Ishikawa (cell line): Measurements from ENCODE around the gene NUCB1.

Experiments
- CEBPB ChIP-seq: IDR thresholded peaks from 2 replicates; pipeline ENCODE4 v1.6.1; 2012
- CREB1 ChIP-seq: IDR thresholded peaks from 2 replicates; pipeline ENCODE4 v1.6.1; 2012; ENCODE audit warnings: low read depth
- EGR1 ChIP-seq: IDR thresholded peaks from 2 replicates; pipeline ENCODE4 v1.6.1; 2012
- EP300 ChIP-seq: IDR thresholded peaks from 2 replicates; pipeline ENCODE4 v1.6.1; 2012; ENCODE audit warnings: borderline replicate concordance
- FOXM1 ChIP-seq: IDR thresholded peaks from 2 replicates; pipeline ENCODE4 v1.6.1; 2012; ENCODE audit warnings: low read depth, borderline replicate concordance
- MAX ChIP-seq: IDR thresholded peaks from 2 replicates; pipeline ENCODE4 v1.6.1; 2012
- NFIC ChIP-seq: IDR thresholded peaks from 2 replicates; pipeline ENCODE4 v1.6.1; 2012
- RAD21 ChIP-seq: IDR thresholded peaks from 2 replicates; pipeline ENCODE4 v1.6.1; 2012; ENCODE audit warnings: low read depth
- REST ChIP-seq: IDR thresholded peaks from 2 replicates; pipeline ENCODE4 v1.6.1; 2012; ENCODE audit warnings: low read depth, mild to moderate bottlenecking
- TAF1 ChIP-seq: IDR thresholded peaks from 2 replicates; pipeline ENCODE4 v1.6.1; 2012; ENCODE audit warnings: low read depth, mild to moderate bottlenecking
- TCF12 ChIP-seq: IDR thresholded peaks from 2 replicates; pipeline ENCODE4 v1.6.1; 2012; ENCODE audit warnings: low read depth
- TEAD4 ChIP-seq: IDR thresholded peaks from 2 replicates; pipeline ENCODE4 v1.6.1; 2012
- USF1 ChIP-seq: IDR thresholded peaks from 2 replicates; pipeline ENCODE4 v1.6.1; 2012
- YY1 ChIP-seq: IDR thresholded peaks from 2 replicates; pipeline ENCODE4 v1.6.1; 2012; ENCODE audit warnings: low read depth
- ZBTB7A ChIP-seq: IDR thresholded peaks from 2 replicates; pipeline ENCODE4 v1.6.1; 2012; ENCODE audit warnings: low read depth

Gene NUCB1

GRCh38 chr19:48933382-48933932 is 33.3 kb downstream of the NUCB1 start, which contains the start of gene DHDH:
DHDH (plus strand) TSS chr19:48933699; CDS start chr19:48933722, 23 bp downstream.
- TF ChIP-seq REST: no peak
- TF ChIP-seq NFIC: no peak
- no peak for TF ChIP-seq CEBPB
- 0 out of 2 replicates have a peak, but pooled peaks have one; percentile 22 for TF ChIP-seq EGR1
- TF ChIP-seq TEAD4: no peak
- TF ChIP-seq MAX: peak; percentile 75
- no peak for TF ChIP-seq RAD21
- TF ChIP-seq ZBTB7A: no peak
- no peak for TF ChIP-seq EP300
- TF ChIP-seq TAF1: no peak
- TF ChIP-seq CREB1: no peak
- no peak for TF ChIP-seq YY1
- peak; percentile 4; the same call in 1 of the 2 replicates for TF ChIP-seq USF1
- no peak for TF ChIP-seq TCF12
- no peak for TF ChIP-seq FOXM1

- TF ChIP-seq USF1 (no peak), CREB1 (no peak), TEAD4 (no peak), MAX (no peak), NFIC (no peak), CEBPB (no peak), EP300 (no peak), TCF12 (no peak)
Observed at GRCh38 chr19:48934837-48935236, 34.7 kb downstream of the NUCB1 start.

- no peak for TF ChIP-seq TEAD4
- no peak for TF ChIP-seq NFIC
- no peak for TF ChIP-seq RAD21
- TF ChIP-seq CREB1: no peak
- no peak for TF ChIP-seq ZBTB7A
- TF ChIP-seq EGR1: no peak
Observed at GRCh38 chr19:48935864-48936263, 35.8 kb downstream of the NUCB1 start.

GRCh38 chr19:48938256-48938655 is 38.1 kb downstream of the NUCB1 start:
- TF ChIP-seq TCF12 (no peak), FOXM1 (no peak), MAX (no peak), EP300 (no peak), ZBTB7A (no peak), YY1 (no peak), RAD21 (no peak), CEBPB (no peak), EGR1 (no peak), REST (no peak), NFIC (no peak), USF1 (no peak), TAF1 (no peak), TEAD4 (no peak), CREB1 (no peak)

- TF ChIP-seq ZBTB7A (no peak), CREB1 (no peak), EGR1 (no peak), FOXM1 (no peak), TEAD4 (no peak), TCF12 (no peak), EP300 (no peak), YY1 (no peak), REST (no peak)
Observed at GRCh38 chr19:48940902-48941301, 40.8 kb downstream of the NUCB1 start.
